HL-60/S4 treated with phorbol 12-myristate 13-acetate at 8.2 ng/mL for 4 days and 3 days (cell line): Measurements from ENCODE around the gene RAPGEF1.

Experiments used
- in situ Hi-C: fragments of 300-500 bp; cut with MboI; formaldehyde crosslinking; loops from 2 replicates; pipeline ENCODE4 v1.15.0; 2022; ENCODE audit warnings: low sequenced_read_pairs

The RAPGEF1 gene

GRCh38 chr9:131593091-131593820 is 146.6 kb downstream of the RAPGEF1 start:
- in situ Hi-C loops, result loop anchor here (10.0 kb wide), 2 partner anchors 62 to 152 kb away; partner anchors contain the start of gene RAPGEF1

DNA sequence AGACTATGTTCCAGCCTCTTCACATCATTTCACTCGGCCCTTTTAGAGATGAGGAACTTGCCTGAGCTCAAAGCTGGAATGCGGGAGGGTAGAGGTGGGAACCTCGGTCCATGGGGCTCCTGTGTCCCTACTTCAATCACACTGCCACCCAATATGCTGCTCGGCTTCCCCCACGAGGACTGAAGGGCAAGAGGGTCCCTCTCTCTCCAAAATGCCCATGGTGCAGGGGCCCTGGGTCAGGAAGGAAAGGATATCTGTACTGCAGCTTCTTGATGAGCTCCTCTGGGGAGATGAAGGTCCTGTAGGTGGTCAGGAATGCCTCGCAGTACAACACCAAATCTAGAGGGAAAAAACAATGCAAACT is 148.0 kb downstream of the RAPGEF1 start:
- in situ Hi-C loops, result loop anchor here (10.0 kb wide), 2 partner anchors 63 to 153 kb away; partner anchors contain the start of gene RAPGEF1

GRCh38 chr9:131590907-131591844 is 148.7 kb downstream of the RAPGEF1 start:
- in situ Hi-C loops, result loop anchor here (10.0 kb wide), 2 partner anchors 64 to 154 kb away; partner anchors contain the start of gene RAPGEF1

GRCh38 chr9:131590449-131590848 is 149.4 kb downstream of the RAPGEF1 start:
- in situ Hi-C loops, result loop anchor here (10.0 kb wide), 2 partner anchors 64 to 154 kb away; partner anchors contain the start of gene RAPGEF1

- in situ Hi-C loops, result loop anchor here (10.0 kb wide), 2 partner anchors 65 to 155 kb away; partner anchors contain the start of gene RAPGEF1
Measured at GRCh38 chr9:131589993-131590392, 149.9 kb downstream of the RAPGEF1 start.

DNA sequence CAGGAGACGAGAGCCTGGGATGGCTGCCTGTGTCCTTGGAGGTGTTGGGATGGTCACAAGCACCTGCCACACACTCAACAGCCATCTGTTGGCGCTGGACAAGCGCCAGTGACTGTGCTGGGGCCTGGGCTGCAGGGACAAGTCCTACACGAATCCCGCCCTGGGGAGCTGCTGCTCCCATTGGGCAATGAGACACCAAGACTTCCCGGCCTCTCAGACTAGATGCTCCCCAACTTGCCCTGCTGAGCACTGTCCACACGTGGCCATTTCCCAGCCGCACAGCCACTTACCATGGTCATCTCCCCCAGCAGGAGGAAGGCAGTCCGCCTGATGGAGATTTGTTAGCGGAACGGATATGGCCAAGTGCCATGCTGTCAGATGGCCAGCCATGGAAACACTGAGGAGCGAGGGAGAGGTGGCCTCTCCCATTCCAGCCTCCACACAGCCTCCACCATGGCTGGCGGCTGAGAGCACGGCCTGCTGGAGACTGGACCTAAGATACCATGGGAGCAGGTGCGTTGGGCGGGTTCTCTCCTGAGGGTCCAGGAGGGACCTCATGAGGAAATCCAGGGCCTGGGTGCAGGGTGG is 150.7 kb downstream of the RAPGEF1 start:
- in situ Hi-C loops, result no loop called here

DNA sequence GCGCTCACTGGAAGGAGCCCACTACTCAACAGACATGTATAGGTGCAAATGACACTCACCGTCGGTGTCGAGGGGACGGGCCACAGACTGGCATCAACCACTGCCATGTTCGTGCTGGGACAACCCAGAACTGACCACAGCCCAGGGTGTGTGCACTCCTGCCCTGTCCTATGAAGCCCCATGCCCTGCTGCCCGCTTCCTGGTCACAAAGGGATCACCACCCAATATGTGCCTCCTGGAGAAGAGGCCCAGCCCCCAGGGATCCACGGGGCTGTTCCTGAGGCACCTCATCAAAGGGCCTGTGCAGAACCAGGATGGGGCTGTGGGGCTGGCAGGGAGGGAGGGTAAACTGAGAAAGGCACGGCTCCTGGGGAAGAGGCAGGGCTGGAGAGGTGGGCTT is 151.5 kb downstream of the RAPGEF1 start:
- in situ Hi-C loops, result no loop called here

GRCh38 chr9:131587906-131588305 is 152.0 kb downstream of the RAPGEF1 start:
- in situ Hi-C loops, result no loop called here

DNA sequence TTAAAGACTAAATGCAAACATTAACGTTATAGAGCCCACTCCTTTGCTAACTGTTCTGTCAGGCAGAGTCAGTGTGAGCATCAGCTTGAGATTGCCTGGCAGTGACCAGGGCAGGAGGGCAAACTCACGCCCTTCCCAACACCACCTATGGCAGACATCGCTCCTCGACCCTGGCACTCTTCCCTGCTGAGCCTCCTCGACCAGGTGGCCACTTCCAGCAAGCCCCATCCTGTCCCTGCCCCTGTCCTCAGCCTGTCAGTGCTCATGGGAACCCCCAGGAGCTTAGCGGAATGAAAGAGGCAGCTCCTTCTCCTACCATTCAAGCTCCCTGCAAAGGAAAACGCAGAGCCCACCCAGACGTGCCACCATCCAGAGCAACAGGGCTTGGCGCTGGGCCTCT is 152.5 kb downstream of the RAPGEF1 start:
- in situ Hi-C loops, result no loop called here

DNA sequence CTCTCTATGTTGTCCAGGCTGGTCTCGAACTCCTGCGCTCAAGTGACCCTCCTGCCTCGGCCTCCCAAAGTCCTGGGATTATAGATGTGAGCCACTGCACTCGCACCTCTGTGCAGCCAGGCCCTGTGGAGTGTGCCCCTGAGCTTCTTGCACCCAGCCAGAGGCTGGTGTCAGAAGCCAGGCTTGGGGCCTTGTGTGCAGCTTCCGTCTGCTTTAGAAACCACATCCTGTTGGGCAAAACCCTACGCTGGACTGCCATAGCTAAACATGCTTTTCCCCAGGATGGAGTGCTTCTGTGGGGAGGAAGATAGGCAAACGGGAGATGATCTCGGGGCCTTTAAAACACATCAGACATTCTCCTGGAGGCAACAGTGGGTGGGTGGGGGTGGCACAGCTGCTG is 154.5 kb downstream of the RAPGEF1 start:
- in situ Hi-C loops, result no loop called here

- in situ Hi-C loops, result no loop called here
Measured at GRCh38 chr9:131584858-131585257, 155.0 kb downstream of the RAPGEF1 start.

- in situ Hi-C loops, result no loop called here
Measured at GRCh38 chr9:131583836-131584555, 155.9 kb downstream of the RAPGEF1 start.

GRCh38 chr9:131583337-131583645 is 156.6 kb downstream of the RAPGEF1 start:
- in situ Hi-C loops, result no loop called here

DNA sequence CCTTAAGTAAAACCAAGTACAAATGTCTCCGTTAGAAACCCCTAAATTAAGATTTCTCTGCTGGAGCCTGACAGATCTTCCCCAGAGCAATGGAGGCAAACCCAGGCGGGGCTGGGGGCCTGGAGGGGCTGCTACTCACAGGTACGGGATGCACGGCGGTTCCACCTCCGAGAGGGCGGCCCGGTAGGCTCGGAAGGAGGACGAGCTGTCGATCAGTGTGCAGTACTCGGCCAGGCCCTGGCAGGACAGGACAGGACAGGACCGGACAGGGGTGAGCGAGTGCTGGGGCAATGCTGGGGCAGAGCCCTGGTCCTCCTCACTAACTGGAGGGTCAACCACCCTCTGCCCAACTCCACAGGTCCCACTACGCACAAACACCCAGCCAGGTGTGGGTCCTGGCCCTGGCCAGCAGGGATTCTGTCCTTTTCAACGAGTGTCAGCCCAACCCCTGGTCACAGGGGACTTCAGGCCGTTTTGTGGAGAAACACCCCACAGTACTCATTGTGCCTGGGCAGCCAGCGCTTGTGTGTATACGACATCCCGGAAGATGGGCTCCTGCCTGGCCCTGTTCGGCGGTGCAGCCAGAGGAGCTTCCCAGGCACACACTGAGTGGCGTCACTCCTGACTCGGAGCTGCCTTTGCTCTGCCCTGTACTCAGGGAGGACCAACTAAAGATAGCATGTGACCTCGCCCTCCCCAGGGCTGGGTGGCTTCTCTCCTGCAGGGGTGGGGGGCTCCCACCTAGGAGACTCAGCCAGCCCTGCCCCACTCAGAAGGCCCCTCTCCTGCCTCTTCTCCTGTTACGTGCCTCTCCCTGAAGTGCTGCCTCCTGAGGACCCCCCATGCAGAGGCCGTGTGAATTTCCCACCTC is 157.2 kb downstream of the RAPGEF1 start:
- in situ Hi-C loops, result no loop called here

DNA sequence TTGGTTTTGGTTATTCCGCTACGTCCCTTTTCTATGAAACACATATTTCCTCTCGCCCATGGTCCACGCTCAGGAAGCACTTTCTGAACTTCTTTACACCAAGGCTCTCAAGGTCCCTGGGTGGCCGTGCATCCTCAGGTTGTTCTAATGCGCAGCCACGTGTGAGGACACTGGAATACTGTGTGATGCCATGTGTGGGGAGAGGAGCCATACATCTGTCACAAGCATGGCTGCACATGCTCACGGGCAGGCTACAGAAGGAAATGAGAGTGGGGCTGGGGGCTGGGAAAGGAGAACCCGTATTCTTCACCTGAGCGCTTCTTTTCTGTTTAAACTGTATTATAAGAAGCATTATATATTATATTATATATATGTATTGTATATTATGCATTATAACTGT is 157.8 kb downstream of the RAPGEF1 start:
- in situ Hi-C loops, result no loop called here

GRCh38 chr9:131580358-131580757 is 159.5 kb downstream of the RAPGEF1 start:
- in situ Hi-C loops, result no loop called here

DNA sequence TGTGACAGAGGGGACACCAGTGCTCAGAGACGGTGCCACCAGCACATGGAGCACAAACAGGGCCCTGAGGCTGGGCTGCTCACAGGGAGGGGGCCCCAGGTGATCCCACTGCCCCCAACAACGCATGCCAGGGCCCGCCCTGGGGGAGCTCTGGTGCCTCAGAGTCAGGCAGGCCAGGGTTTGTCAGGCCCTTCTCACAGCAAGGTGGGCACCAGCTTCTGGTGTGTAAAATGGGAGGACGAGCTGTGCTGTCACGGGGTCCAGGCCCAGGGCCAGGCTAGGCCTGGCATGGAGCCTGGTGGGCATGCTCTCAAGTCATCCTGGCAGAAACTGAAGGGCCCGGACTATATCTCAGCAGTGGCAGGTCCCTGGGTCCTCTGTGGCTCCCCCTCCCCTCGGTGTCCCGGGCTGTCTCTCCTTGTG is 160.1 kb downstream of the RAPGEF1 start:
- in situ Hi-C loops, result no loop called here

- in situ Hi-C loops, result no loop called here
Measured at GRCh38 chr9:131578731-131579504, 161.0 kb downstream of the RAPGEF1 start.

GRCh38 chr9:131578021-131578420 is 161.9 kb downstream of the RAPGEF1 start:
- in situ Hi-C loops, result no loop called here
